OCI-LY1 (cell line): ENCODE results near the gene CIB2.

Experiments used
- CTCF ChIP-seq: fragments of 200-600 bp; sonication (generic), shearing (Covaris generic); IDR thresholded peaks from 2 replicates; pipeline ENCODE4 v1.5.1; 2017; ENCODE audit warnings: mild to moderate bottlenecking, antibody characterized with exemption, low read length, moderate library complexity, mixed read lengths
- EZH2 ChIP-seq: fragments of 200-600 bp; sonication (generic), shearing (Covaris generic); IDR thresholded peaks from 2 replicates; pipeline ENCODE4 v1.8.0; 2017; ENCODE audit warnings: borderline replicate concordance, mixed run types, mild to moderate bottlenecking, antibody characterized with exemption, low read length, moderate library complexity, mixed read lengths

- TF ChIP-seq CTCF (no peak), EZH2 (no peak)
These were observed 37.8 kb downstream of the CIB2 start for GRCh38 chr15:78093242-78094020.
